HG02763 (cell line): ENCODE measurements around the gene CRELD1.
"Not testable (repeated sequence)": the region's sequence is repeated elsewhere in the genome, so short reads cannot be mapped to it uniquely, and the experiment has no call there.

ENCODE experiments used
- ATAC-seq: cut with Tn5 transposase; IDR thresholded peaks from one replicate; pipeline ENCODE4 v1.9.1; 2021; ENCODE audit warnings: mild to moderate bottlenecking, moderate library complexity; ENCODE audit not compliant: unreplicated experiment

CRELD1 gene

GRCh38 chr3:9934235-9934621, 594 bp downstream of the CRELD1 start:
- no peak for ATAC-seq

GRCh38 chr3:9934993-9935392, 1.4 kb downstream of the CRELD1 start:
- no peak for ATAC-seq

GRCh38 chr3:9935966-9936510, 2.4 kb downstream of the CRELD1 start:
- no peak for ATAC-seq

- ATAC-seq = no peak
Measured at GRCh38 chr3:9937486-9938238, 4.0 kb downstream of the CRELD1 start.

- ATAC-seq = no peak
Measured at GRCh38 chr3:9938966-9939365, 5.3 kb downstream of the CRELD1 start.

GRCh38 chr3:9939906-9940305, 6.3 kb downstream of the CRELD1 start:
- ATAC-seq = not testable (repeated sequence)

GRCh38 chr3:9940746-9941145, 7.1 kb downstream of the CRELD1 start:
- no peak for ATAC-seq

GRCh38 chr3:9942164-9942563, 8.5 kb downstream of the CRELD1 start:
- no peak for ATAC-seq

GRCh38 chr3:9942934-9943690, 9.5 kb downstream of the CRELD1 start:
- no peak for ATAC-seq

GRCh38 chr3:9944271-9944670, 10.6 kb downstream of the CRELD1 start:
- no peak for ATAC-seq

GRCh38 chr3:9945358-9945757, 11.7 kb downstream of the CRELD1 start:
- no peak for ATAC-seq

- no peak for ATAC-seq
Measured at GRCh38 chr3:9946112-9947024, 12.7 kb downstream of the CRELD1 start.

GRCh38 chr3:9947025-9947995, 13.7 kb downstream of the CRELD1 start:
- ATAC-seq = no peak

GRCh38 chr3:9948586-9948985, 15.0 kb downstream of the CRELD1 start:
- no peak for ATAC-seq

- ATAC-seq = no peak
Measured at GRCh38 chr3:9949115-9949514, 15.5 kb downstream of the CRELD1 start.

- ATAC-seq = no peak
Measured at GRCh38 chr3:9949626-9950025, 16.0 kb downstream of the CRELD1 start.

GRCh38 chr3:9951126-9951525, 17.5 kb downstream of the CRELD1 start:
- no peak for ATAC-seq

GRCh38 chr3:9951598-9951961, 17.9 kb downstream of the CRELD1 start:
- no peak for ATAC-seq

GRCh38 chr3:9951962-9952805, 18.6 kb downstream of the CRELD1 start, which contains the start of gene PRRT3:
Gene PRRT3 (minus strand): TSS chr3:9952408. CDS start chr3:9950115, 2,293 bp downstream.
- no peak for ATAC-seq
